Muscle layer of colon (tissue), 2 donors: ENCODE results near the gene SAMD11.

Experiments
- H3K27ac ChIP-seq: one replicate; pipeline ENCODE4 v1.7.0; 2013; ENCODE audit warnings: low read depth, mild to moderate bottlenecking, low read length, moderate library complexity
- H3K27me3 ChIP-seq, 2 donors: one replicate each; pipeline ENCODE4 v1.7.0; 2013; ENCODE audit warnings: low read length in 2 of 2, mild to moderate bottlenecking in 2 of 2; ENCODE audit not compliant: insufficient read depth in 2 of 2, control insufficient read depth in 1 of 2
- H3K36me3 ChIP-seq: one replicate; pipeline ENCODE4 v1.7.0; 2013; ENCODE audit warnings: mild to moderate bottlenecking, low read length; ENCODE audit not compliant: insufficient read depth
- H3K4me1 ChIP-seq: one replicate; pipeline ENCODE4 v1.7.0; 2013; ENCODE audit warnings: mild to moderate bottlenecking, low read length; ENCODE audit not compliant: insufficient read depth
- H3K4me3 ChIP-seq, 2 donors: one replicate each; pipeline ENCODE4 v1.7.0; 2013; ENCODE audit warnings: low read length in 2 of 2, low read depth in 1 of 2, mild to moderate bottlenecking in 1 of 2, moderate library complexity in 1 of 2
- H3K9ac ChIP-seq: one replicate; pipeline ENCODE4 v1.7.0; 2013; ENCODE audit warnings: low read length
- H3K9me3 ChIP-seq: one replicate; pipeline ENCODE4 v1.7.0; 2013; ENCODE audit warnings: mild to moderate bottlenecking, low read length
- donor health status: abdominal sarcoma.
- donor health status: Adenocarcinoma of cecum.

SAMD11 gene

GRCh38 chr1:956636-957035 lies 32.9 kb downstream of the SAMD11 start:
- H3K4me1 ChIP-seq: peaks cover 19% of the 10 kb centered on the region
- no peaks in the 10 kb centered on the region for H3K9me3 ChIP-seq
- H3K4me3 ChIP-seq: no peak overlapping the region
- no peaks in the 10 kb centered on the region for H3K27me3 ChIP-seq
- no peak overlapping the region for H3K9ac ChIP-seq
- H3K36me3 ChIP-seq: peaks cover 51% of the 10 kb centered on the region
- no peak overlapping the region for H3K27ac ChIP-seq

GRCh38 chr1:958823-959730 lies 35.4 kb downstream of the SAMD11 start, which contains the start of gene NOC2L:
NOC2L (minus strand) TSS chr1:959256; CDS start chr1:959240, 16 bp downstream.
- H3K27ac ChIP-seq: peak within 1 kb of the TSS; percentile 43

GRCh38 chr1:959731-960362 lies 36.1 kb downstream of the SAMD11 start:
- Histone ChIP-seq H3K9me3 (no peaks in the 10 kb centered on the region), H3K27me3 (no peaks in the 10 kb centered on the region), H3K9ac (no peak overlapping the region), H3K36me3 (peaks cover 20% of the 10 kb centered on the region), H3K27ac (no peak overlapping the region), H3K4me1 (peaks cover 19% of the 10 kb centered on the region), H3K4me3 (peak overlapping the region; percentile 62 to 98)

More at GRCh38 chr1:958823-959730, 35.4 kb downstream of the SAMD11 start, which contains the start of gene NOC2L:
- no peaks in the 10 kb centered on the region for H3K27me3 ChIP-seq
- peaks cover 19% of the 10 kb centered on the region for H3K4me1 ChIP-seq
- H3K4me3 ChIP-seq: peak within 1 kb of the TSS; percentile 91 to 98
- H3K9me3 ChIP-seq: no peaks in the 10 kb centered on the region
- peak within 1 kb of the TSS; percentile 78 for H3K9ac ChIP-seq
- peaks cover 28% of the 10 kb centered on the region for H3K36me3 ChIP-seq

GRCh38 chr1:960363-961131 lies 36.8 kb downstream of the SAMD11 start, which contains the start of gene KLHL17:
KLHL17 (plus strand) TSS chr1:960584; CDS start chr1:960694, 110 bp downstream.
- Histone ChIP-seq H3K4me3 (peak within 1 kb of the TSS; percentile 91 to 98), H3K36me3 (peaks cover 13% of the 10 kb centered on the region), H3K4me1 (peaks cover 19% of the 10 kb centered on the region), H3K9ac (no peak within 1 kb of the TSS), H3K27me3 (no peaks in the 10 kb centered on the region), H3K9me3 (no peaks in the 10 kb centered on the region), H3K27ac (no peak within 1 kb of the TSS)

GRCh38 chr1:961132-961669 lies 37.5 kb downstream of the SAMD11 start:
- peaks cover 0 to 2% of the 10 kb centered on the region in 2 donors for H3K27me3 ChIP-seq

GRCh38 chr1:962381-963300 lies 38.9 kb downstream of the SAMD11 start:
- peaks cover under 1 to 17% of the 10 kb centered on the region in 2 donors for H3K27me3 ChIP-seq
- H3K36me3 ChIP-seq: no peaks in the 10 kb centered on the region

More at GRCh38 chr1:961132-961669, 37.5 kb downstream of the SAMD11 start:
- peak overlapping the region in 1 of 2 donors; percentile 38 for H3K4me3 ChIP-seq
- H3K4me1 ChIP-seq: peaks cover 19% of the 10 kb centered on the region
- H3K36me3 ChIP-seq: peaks cover 6% of the 10 kb centered on the region
- no peaks in the 10 kb centered on the region for H3K9me3 ChIP-seq
- no peak overlapping the region for H3K27ac ChIP-seq
- H3K9ac ChIP-seq: no peak overlapping the region

GRCh38 chr1:963301-963651 lies 39.6 kb downstream of the SAMD11 start:
- no peak overlapping the region for H3K27ac ChIP-seq
- no peaks in the 10 kb centered on the region for H3K36me3 ChIP-seq
- H3K4me3 ChIP-seq: no peak overlapping the region
- H3K9ac ChIP-seq: no peak overlapping the region
- peaks cover 7 to 23% of the 10 kb centered on the region in 2 donors for H3K27me3 ChIP-seq
- peaks cover 3% of the 10 kb centered on the region for H3K4me1 ChIP-seq
- no peaks in the 10 kb centered on the region for H3K9me3 ChIP-seq

More at GRCh38 chr1:962381-963300, 38.9 kb downstream of the SAMD11 start:
- H3K9me3 ChIP-seq: no peaks in the 10 kb centered on the region
- H3K4me1 ChIP-seq: peaks cover 10% of the 10 kb centered on the region
- H3K4me3 ChIP-seq: no peak overlapping the region
- H3K9ac ChIP-seq: no peak overlapping the region
- H3K27ac ChIP-seq: no peak overlapping the region

- H3K27me3 ChIP-seq: peaks cover 13 to 30% of the 10 kb centered on the region in 2 donors
- no peaks in the 10 kb centered on the region for H3K4me1 ChIP-seq
- no peaks in the 10 kb centered on the region for H3K36me3 ChIP-seq
- no peak overlapping the region for H3K9ac ChIP-seq
- H3K27ac ChIP-seq: no peak overlapping the region
- H3K4me3 ChIP-seq: no peak overlapping the region
- H3K9me3 ChIP-seq: no peaks in the 10 kb centered on the region
Observed at GRCh38 chr1:963746-964525, 40.2 kb downstream of the SAMD11 start.

- H3K4me1 ChIP-seq: no peaks in the 10 kb centered on the region
- no peaks in the 10 kb centered on the region for H3K9me3 ChIP-seq
- no peak overlapping the region for H3K4me3 ChIP-seq
- peaks cover 17 to 33% of the 10 kb centered on the region in 2 donors for H3K27me3 ChIP-seq
- no peaks in the 10 kb centered on the region for H3K36me3 ChIP-seq
- no peak overlapping the region for H3K27ac ChIP-seq
- no peak overlapping the region for H3K9ac ChIP-seq
Observed at GRCh38 chr1:964691-965525, 41.2 kb downstream of the SAMD11 start.
